ENCODE measurements around the gene GDF9.

The GDF9 gene

DNA sequence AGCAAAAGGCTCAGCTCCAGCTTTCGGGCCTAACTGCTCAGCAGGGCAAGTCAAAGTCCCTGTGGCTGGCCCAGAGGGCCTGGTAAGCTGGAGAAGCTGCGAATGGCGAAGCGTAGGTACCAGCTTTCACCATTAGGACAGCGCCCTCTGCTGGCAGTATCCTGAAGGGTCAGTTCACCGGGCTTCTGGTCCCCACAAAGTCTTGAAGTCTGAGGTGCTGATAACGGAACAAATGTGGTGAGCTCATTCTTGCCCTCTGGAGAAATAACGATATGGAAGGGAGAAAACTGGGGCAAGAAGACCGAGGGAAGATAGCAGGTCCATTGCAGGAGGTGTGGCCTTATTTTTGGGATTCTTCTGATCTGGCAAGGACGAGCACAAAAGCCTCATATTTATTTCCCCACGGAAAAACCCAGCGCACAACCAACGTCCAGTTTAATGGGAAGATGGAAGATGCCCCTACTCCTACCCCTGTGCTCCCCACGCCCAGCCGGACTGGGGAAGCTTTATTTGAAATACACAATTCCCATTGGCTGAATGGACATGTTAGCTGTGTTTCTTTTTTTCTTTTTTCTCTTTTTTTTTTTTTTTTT, 46.0 kb downstream of the GDF9 start:
- DNase-seq (ENCODE audit: low spot score): peak; percentile 86

DNA sequence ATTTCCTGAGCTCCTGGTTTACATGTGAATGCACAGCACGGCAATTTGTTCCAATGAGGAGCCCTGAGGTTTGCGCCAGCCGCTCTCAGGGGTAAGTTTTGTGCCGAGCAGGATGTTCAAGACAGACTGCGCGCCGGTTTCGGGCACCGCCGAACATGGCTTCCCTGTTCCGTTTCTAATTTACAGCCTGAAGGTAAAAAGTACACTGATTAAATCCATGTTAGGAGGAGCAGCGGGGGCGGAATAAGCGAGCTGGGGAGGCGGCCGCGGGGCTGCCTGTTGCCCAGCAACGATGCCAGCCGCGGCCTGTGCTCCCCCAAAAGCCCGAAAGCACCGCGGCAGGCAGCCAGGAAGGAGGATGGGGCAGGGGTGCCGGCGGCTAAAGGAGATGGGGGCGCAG, 46.8 kb downstream of the GDF9 start:
- DNase-seq (ENCODE audit: low spot score): no peak

DNA sequence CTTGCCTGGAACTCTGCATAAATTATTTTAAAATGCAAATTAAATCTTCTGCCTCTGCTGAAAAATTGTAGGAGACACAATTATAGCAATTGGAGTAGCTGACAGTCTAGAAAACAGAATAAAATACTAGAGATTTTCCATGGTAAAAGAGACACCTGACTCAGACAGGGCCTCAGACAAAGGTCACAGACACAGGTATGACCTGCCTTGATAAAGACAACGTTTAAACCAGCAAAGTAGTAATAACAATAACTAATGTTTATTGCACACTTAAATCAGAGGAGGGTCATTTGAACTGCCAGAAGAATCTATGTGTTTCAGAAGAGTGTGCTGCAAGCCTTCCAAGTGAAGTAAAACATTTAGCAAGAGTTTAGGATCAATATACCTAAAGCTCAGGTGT, 49.3 kb downstream of the GDF9 start:
- no peak for DNase-seq (ENCODE audit: low spot score)

DNA sequence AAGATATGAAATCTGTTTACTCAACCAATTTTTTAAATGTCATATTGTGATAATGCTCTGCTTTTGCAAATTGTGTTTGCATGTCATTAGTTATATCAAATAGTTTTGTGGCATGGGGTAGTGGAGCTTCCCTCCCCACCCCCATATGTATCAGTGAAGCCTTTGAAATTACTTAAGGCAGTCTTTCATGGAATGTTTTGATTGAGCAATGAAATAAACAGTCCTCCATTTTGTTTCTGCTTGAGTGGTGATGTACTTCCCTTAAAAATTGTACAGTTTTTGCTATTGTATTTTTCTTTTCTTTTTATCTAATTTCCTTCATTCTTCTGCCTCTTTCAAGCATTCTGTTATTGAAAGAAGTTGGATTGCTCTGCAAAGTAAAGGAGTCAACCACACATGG, 49.7 kb downstream of the GDF9 start:
- DNase-seq (ENCODE audit: low spot score): no peak

DNA sequence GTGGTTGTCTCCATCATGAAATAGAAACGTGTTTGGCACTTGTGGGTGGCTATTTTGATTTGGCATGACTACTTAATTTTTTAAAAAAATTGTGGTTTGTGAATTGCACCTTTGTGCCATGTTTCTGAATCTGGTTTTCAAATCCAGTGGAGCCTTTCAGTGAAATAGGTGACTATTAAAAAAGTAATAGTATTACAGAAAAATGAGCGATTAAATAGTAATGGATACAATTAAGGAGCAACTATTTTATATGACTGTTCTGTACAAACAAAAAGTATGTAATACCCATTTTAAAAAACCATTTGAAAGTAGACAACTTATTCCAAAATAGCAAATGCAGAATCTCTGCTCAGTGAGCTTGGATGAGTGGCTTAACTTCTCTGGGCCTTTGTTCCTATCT, 50.2 kb downstream of the GDF9 start:
- no peak for DNase-seq (ENCODE audit: low spot score)

DNA sequence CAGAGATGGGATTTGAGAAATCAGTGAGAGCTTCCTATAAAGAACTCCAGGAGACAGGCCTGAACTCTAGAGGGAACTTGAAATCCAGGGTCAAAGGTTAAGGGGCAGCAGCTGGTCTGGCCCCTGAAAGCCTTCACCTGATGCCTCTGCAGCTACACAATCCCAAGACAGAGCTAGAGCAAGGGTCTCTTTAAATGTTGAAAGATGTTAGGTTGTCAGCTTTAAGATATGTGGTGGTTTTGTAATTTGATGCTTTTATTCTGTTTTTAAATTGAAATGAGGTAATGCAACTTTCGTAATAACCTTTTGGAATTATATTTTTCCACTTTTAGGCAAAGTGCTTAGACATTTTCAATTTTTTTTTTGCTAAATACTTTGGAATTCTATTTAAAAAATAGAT, 50.8 kb downstream of the GDF9 start:
- DNase-seq (ENCODE audit: low spot score): no peak

DNA sequence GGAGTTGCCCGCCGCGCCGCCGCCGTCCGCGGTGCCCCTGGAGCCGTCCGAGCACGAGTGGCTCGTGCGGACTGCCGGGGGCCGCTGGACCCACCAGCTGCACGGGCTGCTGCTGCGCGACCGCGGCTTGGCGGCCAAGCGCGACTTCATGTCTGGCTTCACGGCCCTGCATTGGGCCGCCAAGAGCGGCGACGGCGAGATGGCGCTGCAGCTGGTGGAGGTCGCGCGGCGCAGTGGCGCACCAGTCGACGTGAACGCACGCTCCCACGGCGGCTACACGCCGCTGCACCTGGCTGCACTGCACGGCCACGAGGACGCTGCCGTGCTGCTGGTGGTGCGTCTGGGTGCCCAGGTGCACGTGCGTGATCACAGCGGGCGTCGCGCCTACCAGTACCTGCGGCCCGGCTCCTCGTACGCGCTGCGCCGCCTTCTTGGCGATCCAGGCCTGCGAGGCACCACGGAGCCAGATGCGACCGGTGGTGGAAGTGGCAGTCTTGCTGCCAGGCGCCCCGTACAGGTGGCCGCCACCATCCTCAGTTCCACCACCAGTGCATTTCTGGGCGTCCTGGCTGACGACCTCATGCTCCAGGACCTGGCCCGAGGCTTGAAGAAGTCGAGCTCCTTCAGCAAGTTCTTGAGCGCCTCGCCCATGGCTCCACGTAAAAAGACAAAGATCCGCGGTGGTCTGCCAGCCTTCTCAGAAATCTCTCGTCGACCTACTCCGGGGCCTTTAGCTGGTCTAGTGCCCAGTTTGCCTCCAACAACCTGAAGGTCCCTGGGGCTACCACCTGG, 51.6 kb downstream of the GDF9 start:
- no peak for DNase-seq (ENCODE audit: low spot score)

DNA sequence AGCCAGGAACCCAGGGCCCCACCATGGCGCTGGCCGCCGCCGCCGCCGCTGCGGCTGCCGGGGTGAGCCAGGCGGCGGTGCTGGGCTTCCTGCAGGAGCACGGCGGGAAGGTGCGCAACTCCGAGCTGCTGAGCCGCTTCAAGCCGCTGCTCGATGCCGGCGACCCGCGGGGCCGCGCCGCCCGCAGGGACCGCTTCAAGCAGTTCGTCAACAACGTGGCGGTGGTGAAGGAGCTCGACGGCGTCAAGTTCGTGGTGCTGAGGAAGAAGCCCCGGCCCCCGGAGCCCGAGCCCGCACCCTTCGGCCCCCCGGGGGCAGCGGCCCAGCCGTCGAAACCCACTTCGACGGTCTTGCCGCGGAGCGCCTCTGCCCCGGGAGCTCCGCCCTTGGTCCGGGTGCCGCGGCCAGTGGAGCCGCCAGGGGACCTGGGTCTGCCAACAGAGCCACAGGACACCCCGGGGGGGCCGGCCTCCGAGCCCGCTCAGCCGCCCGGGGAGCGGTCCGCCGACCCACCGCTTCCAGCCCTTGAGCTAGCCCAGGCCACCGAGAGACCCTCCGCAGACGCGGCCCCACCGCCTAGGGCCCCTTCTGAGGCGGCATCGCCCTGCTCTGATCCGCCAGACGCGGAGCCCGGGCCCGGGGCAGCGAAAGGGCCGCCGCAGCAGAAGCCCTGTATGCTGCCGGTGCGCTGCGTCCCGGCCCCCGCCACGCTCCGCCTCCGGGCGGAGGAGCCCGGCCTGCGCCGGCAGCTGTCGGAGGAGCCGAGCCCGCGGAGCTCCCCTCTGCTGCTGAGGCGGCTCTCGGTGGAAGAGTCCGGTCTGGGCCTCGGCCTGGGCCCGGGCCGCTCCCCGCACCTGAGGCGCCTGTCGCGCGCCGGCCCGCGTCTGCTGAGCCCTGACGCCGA, 52.4 kb downstream of the GDF9 start:
- DNase-seq (ENCODE audit: low spot score): no peak

DNA sequence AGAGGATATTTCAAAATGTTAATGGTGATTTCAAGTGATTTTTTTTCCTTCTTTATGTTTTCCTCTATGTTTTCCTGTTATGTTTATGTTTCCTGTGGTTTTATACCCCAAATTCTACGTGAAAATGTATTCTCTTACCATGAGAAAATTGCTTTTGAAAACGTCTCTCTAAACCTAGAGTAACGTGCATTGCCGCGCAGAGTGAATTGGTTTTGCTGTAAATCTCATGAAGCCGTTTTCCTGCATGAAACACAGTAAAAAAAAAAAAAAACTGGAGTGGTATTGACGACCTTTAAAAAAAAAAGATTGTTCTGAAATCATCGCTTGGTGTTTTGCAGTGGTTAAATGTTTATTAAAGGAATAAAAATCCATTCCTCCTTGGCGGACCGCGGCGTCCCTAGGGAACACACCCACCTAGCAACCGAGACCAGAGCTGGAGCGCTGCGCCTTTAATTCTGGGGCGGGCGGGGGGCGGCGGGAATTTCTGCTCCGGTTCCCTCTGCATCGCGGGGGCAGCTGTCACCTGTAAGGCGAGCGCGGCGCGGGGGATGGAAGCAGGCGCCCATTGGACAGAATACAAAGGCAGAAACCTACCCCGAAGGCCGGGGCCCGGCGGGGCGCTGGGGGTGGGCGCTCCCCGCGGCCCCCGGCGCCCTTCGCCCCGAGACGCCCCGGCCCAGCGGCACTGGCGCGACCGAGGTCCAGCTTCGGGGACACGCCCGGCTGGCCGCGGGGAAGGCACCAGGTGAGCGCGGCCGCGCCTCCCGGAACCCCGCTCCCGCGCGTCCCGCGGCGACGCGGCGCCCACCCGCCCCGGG, 53.3 kb downstream of the GDF9 start, which contains the start of gene SOWAHA:
SOWAHA (plus strand) TSS at position 522 of the 818 bp plus-strand sequence. CDS start 320 bp downstream, outside the sequence.
- no peak for DNase-seq (ENCODE audit: low spot score)

DNA sequence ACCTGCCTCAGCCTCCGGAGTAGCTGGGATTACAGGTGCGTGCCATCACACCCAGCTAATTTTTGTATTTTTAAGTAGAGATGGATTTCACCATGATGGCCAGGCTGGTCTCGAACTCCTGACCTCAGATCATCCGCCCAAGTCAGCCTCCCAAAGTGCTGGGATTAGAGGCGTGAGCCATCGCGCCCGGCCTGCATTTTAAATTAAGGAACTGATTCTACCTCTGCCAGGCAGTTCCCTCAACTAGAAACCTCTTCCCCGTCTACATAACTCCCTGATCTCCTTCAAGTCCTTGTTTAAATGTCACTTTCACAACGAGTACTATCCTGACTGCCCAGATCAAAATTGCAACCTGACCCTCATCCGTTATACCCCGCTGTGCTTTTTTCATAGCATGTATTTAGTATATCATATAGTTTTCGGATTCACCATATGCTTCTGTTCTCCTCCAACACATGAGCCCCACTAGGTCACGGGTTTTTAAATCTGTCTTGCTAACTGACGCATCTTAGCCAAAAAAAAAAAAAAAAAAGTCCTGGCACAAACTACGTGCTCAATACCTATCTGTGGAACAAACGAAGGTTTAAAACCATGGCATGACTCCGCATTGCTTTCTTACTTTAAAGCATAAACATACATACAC, 54.0 kb downstream of the GDF9 start:
- no peak for DNase-seq (ENCODE audit: low spot score)

All from hematopoietic multipotent progenitor cell treated with erythropoietin and hydrocortisone succinate and interleukin-3 and kit ligand, for 15 days (in vitro differentiated cells).